Hepatocyte (in vitro differentiated cells): ENCODE results near the gene TBC1D22B.
"Not testable (repeated sequence)": the region's sequence is repeated elsewhere in the genome, so short reads cannot be mapped to it uniquely, and the experiment has no call there.

Experiments
- CTCF ChIP-seq: fragments of 200-600 bp; sonication (generic); IDR thresholded peaks from 2 replicates; pipeline ENCODE4 v1.5.1; 2016; ENCODE audit warnings: antibody characterized with exemption, mild to moderate bottlenecking; ENCODE audit not compliant: poor library complexity
- EZH2 ChIP-seq: fragments of 200-600 bp; sonication (generic); IDR thresholded peaks from 2 replicates; pipeline ENCODE4 v1.6.1; 2016; ENCODE audit warnings: antibody characterized with exemption, mild to moderate bottlenecking, borderline replicate concordance
- EZH2phosphoT487 ChIP-seq: fragments of 200-600 bp; sonication (generic); IDR thresholded peaks from one replicate; pipeline ENCODE4 v1.6.1; 2018; ENCODE audit warnings: antibody characterized with exemption, mild to moderate bottlenecking, low read depth, moderate library complexity; ENCODE audit not compliant: unreplicated experiment, severe bottlenecking

GRCh38 chr6:37338317-37338716, 80.7 kb downstream of the TBC1D22B start:
- TF ChIP-seq CTCF, EZH2, EZH2phosphoT487: not testable (repeated sequence)
